Fibroblast of lung (primary cell): ENCODE measurements around the gene BTG4. TPM values are rescaled to one million over a fixed set of nuclear protein-coding genes. Genes with fewer than 3 reads are reported as not detected.

Experiments
- DNase-seq, 2 donors: peaks; one replicate each; pipeline versions ENCODE4 v3.0.0 to v3.0.0-alpha.2; 2010; ENCODE audit warnings: low read depth in 2 of 2
- H2AFZ ChIP-seq: 2 replicates; pipeline ENCODE4 v1.5.1; 2012; ENCODE audit warnings: low read length, control low read depth, inconsistent platforms
- H3K27ac ChIP-seq: 2 replicates; pipeline ENCODE4 v1.5.1; 2011; ENCODE audit warnings: low read length, control low read depth; ENCODE audit not compliant: insufficient read depth
- H3K27me3 ChIP-seq: 2 replicates; pipeline ENCODE4 v1.5.1; 2011; ENCODE audit warnings: mild to moderate bottlenecking, low read length; ENCODE audit not compliant: control insufficient read depth, insufficient read depth
- H3K36me3 ChIP-seq: 2 replicates; pipeline ENCODE4 v1.5.1; 2011; ENCODE audit warnings: low read length; ENCODE audit not compliant: control insufficient read depth, insufficient read depth
- H3K4me1 ChIP-seq: 2 replicates; pipeline ENCODE4 v1.5.1; 2011; ENCODE audit warnings: low read length; ENCODE audit not compliant: control insufficient read depth, insufficient read depth; ENCODE audit errors: extremely low read depth
- H3K4me2 ChIP-seq: 2 replicates; pipeline ENCODE4 v1.5.1; 2011; ENCODE audit warnings: low read length, control low read depth; ENCODE audit not compliant: insufficient read depth; ENCODE audit errors: extremely low read depth
- H3K4me3 ChIP-seq, 4 experiments: fragments of 200-600 bp in 1 of 4; sonication (generic) in 1 of 4; replicated peaks in 1 of 4; 2 replicates each; pipeline ENCODE4 v1.5.1; 2011 to 2016; ENCODE audit warnings: low read length in 4 of 4, low read depth in 3 of 4, mild to moderate bottlenecking in 3 of 4, control low read depth in 2 of 4, inconsistent platforms in 1 of 4, mixed read lengths in 1 of 4; ENCODE audit not compliant: insufficient read depth in 1 of 4; ENCODE audit errors: control extremely low read depth in 1 of 4
- H3K79me2 ChIP-seq: 2 replicates; pipeline ENCODE4 v1.5.1; 2012; ENCODE audit warnings: mild to moderate bottlenecking, low read length, inconsistent platforms; ENCODE audit not compliant: control insufficient read depth, insufficient read depth
- H3K9ac ChIP-seq: 2 replicates; pipeline ENCODE4 v1.5.1; 2011; ENCODE audit warnings: mild to moderate bottlenecking, low read length, control low read depth; ENCODE audit not compliant: insufficient read depth
- H3K9me3 ChIP-seq: 2 replicates; pipeline ENCODE4 v1.5.1; 2012; ENCODE audit warnings: low read depth, low read length; ENCODE audit not compliant: control insufficient read depth, insufficient read depth
- H4K20me1 ChIP-seq: 2 replicates; pipeline ENCODE4 v1.5.1; 2011; ENCODE audit warnings: low read length; ENCODE audit not compliant: control insufficient read depth, insufficient read depth; ENCODE audit errors: extremely low read depth
- CTCF ChIP-seq, 2 donors: IDR thresholded peaks in 1 of 2; conservative IDR thresholded peaks in 1 of 2; 1 replicate in 1 of 2; 2 replicates in 1 of 2; pipeline ENCODE4 v1.5.1; 2011 to 2012; ENCODE audit warnings: low read length in 2 of 2, control low read depth in 1 of 2, inconsistent platforms in 1 of 2, low read depth in 1 of 2, mild to moderate bottlenecking in 1 of 2
- EZH2 ChIP-seq: IDR thresholded peaks from 2 replicates; pipeline ENCODE4 v1.5.1; 2012; ENCODE audit warnings: low read length, control low read depth, mild to moderate bottlenecking; ENCODE audit errors: missing control alignments
- polyA plus RNA-seq, 2 donors: library from polyadenylated mRNA; depleted of rRNA in 1 of 2; stranded (reverse) in 1 of 2; unstranded in 1 of 2; fragments of >200 nt; gene quantifications; 2 replicates each; pipeline ENCODE4 v1.2.1, GENCODE V29; 2011 to 2012; ENCODE audit warnings: missing spikeins in 1 of 2
- total RNA-seq: library from RNA; depleted of rRNA; stranded (reverse); fragments of >200 nt; gene quantifications from 2 replicates; pipeline ENCODE4 v1.2.1, GENCODE V29; 2014

The BTG4 gene
- total and polyA plus RNA-seq, 2 donors (not counting 1 experiment from before 2014, with no cell fraction given) = 0.08 to 0.33 TPM

GRCh38 chr11:111460340-111460739 lies 51.8 kb downstream of the BTG4 start:
- Histone ChIP-seq H3K4me2 (no peak overlapping the region), H3K9me3 (no peaks in the 10 kb centered on the region)
- no peak for DNase-seq

GRCh38 chr11:111459506-111460270 lies 52.5 kb downstream of the BTG4 start:
- no peak for DNase-seq
- H3K36me3 ChIP-seq = no peaks in the 10 kb centered on the region
- H3K4me3 ChIP-seq = no peak overlapping the region
- no peak overlapping the region for H2AFZ ChIP-seq
- H3K9me3 ChIP-seq = no peaks in the 10 kb centered on the region
- TF ChIP-seq EZH2 (no peak), CTCF (conservative IDR thresholded peaks at IDR 0.05 in 1 of 2, IDR thresholded peaks at IDR 0.05 in 1 of 2; ENCODE audit: low read depth in 1 of 2, low read length in 2 of 2) (no peak)
- no peaks in the 10 kb centered on the region for H3K4me1 ChIP-seq
- H3K27me3 ChIP-seq = no peaks in the 10 kb centered on the region
- no peaks in the 10 kb centered on the region for H4K20me1 ChIP-seq
- H3K9ac ChIP-seq = no peak overlapping the region
- no peak overlapping the region for H3K4me2 ChIP-seq
- no peaks in the 10 kb centered on the region for H3K79me2 ChIP-seq
- H3K27ac ChIP-seq = no peak overlapping the region

More at GRCh38 chr11:111460340-111460739, 51.8 kb downstream of the BTG4 start:
- Histone ChIP-seq H3K27ac (no peak overlapping the region), H3K27me3 (no peaks in the 10 kb centered on the region), H3K79me2 (no peaks in the 10 kb centered on the region), H3K9ac (no peak overlapping the region), H3K4me1 (no peaks in the 10 kb centered on the region), H4K20me1 (no peaks in the 10 kb centered on the region), H2AFZ (no peak overlapping the region), H3K36me3 (no peaks in the 10 kb centered on the region), H3K4me3 (no peak overlapping the region)
- TF ChIP-seq EZH2 (no peak), CTCF (conservative IDR thresholded peaks at IDR 0.05 in 1 of 2, IDR thresholded peaks at IDR 0.05 in 1 of 2; ENCODE audit: low read depth in 1 of 2, low read length in 2 of 2) (no peak)

DNA sequence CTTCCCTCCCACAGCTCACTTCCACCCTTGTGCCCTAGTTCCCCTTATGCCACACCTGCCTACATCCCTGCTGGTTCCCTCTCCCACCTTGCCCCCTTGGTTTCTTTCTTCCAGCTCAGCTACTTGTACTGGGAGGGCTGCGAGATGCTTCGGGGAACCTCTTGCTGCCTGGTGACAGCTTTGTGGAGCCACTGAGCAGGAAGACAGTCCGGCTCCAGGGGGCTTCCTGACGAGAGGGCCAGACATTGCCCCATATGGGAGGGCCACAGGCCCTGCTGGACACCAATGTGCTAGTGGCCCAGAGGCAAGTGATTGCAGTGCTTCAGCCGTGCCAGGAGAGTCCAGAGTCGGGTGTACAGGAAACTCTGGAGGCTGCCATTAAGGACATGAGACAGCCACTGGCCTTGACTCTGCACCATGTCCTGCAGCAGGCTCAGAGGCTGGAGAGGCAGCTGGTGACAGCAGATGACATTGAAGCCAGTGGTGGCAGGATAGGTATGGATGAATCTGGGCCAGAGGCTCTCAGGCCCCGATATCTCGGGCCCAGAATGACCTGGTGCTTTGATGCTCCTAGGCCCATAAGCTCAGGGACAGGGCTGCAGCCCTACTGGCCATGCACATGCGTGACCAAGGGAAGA lies 54.3 kb downstream of the BTG4 start:
- H3K27me3 ChIP-seq = no peaks in the 10 kb centered on the region
- H3K4me2 ChIP-seq = no peak overlapping the region
- no peaks in the 10 kb centered on the region for H3K9me3 ChIP-seq
- no peaks in the 10 kb centered on the region for H3K79me2 ChIP-seq
- no peak overlapping the region for H3K27ac ChIP-seq
- TF ChIP-seq CTCF (conservative IDR thresholded peaks at IDR 0.05 in 1 of 2, IDR thresholded peaks at IDR 0.05 in 1 of 2; ENCODE audit: low read depth in 1 of 2, low read length in 2 of 2) (no peak), EZH2 (no peak)
- H4K20me1 ChIP-seq = no peaks in the 10 kb centered on the region
- H3K36me3 ChIP-seq = no peaks in the 10 kb centered on the region
- H3K9ac ChIP-seq = no peak overlapping the region
- DNase-seq = no peak
- no peak overlapping the region for H2AFZ ChIP-seq
- no peak overlapping the region for H3K4me3 ChIP-seq
- no peaks in the 10 kb centered on the region for H3K4me1 ChIP-seq
